ENCODE data around the gene PGBD4.

DNA sequence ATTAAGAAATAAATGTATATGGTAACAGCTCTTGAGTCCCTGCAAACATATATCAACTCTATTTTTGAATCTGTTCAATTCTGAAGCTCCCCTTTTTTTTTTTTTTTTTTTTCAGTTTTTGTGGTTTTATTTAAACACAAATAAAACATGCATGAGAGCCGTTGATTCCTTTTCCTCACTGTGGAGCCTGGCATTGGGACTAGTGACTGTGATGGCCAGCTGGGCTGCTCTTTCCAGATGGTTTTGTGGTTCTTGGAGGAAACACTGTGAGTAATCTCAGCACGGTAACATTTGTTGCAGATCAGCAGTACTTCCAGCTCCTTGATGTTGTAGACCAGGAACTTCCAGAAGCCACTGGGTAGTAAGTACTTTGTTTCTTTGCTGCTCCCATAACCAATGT is 16.1 kb upstream of the PGBD4 start:
- TF ChIP-seq CTCF (IDR thresholded peaks at IDR 0.05 in 8 of 11, conservative IDR thresholded peaks at IDR 0.05 in 3 of 11) (no peak), POLR2A (IDR thresholded peaks at IDR 0.05) (no peak), POLR2AphosphoS5 (IDR thresholded peaks at IDR 0.05) (no peak)
